Stimulated activated CD8-positive, alpha-beta memory T cell treated with anti-CD3 and anti-CD28 coated beads, Interleukin-12 subunit alpha, Interleukin-12 subunit beta, amount 100 ng/mL, for 4 hours (primary cell): Measurements from ENCODE around the gene ZNF697.
A peak's percentile ranks its signal among the peaks of the same experiment; 100 is the strongest.
"Not testable (repeated sequence)": the region's sequence is repeated elsewhere in the genome, so short reads cannot be mapped to it uniquely, and the experiment has no call there.

ENCODE experiments used
- DNase-seq: peaks from one replicate; pipeline ENCODE4 v3.0.0-alpha.2; 2020; ENCODE audit warnings: low read depth

The ZNF697 gene

GRCh38 chr1:119647734-119648619 is at the start of gene ZNF697:
Gene ZNF697, minus strand, starts transcription at chr1:119648266. Its CDS starts 22,166 bp downstream, at chr1:119626100.
- no peak for DNase-seq

- DNase-seq: no peak
Measured at GRCh38 chr1:119697598-119697997, 49.5 kb upstream of the ZNF697 start.

- DNase-seq: not testable (repeated sequence)
Measured at GRCh38 chr1:119696863-119697262, 48.8 kb upstream of the ZNF697 start.

- DNase-seq: no peak
Measured at GRCh38 chr1:119689511-119689910, 41.4 kb upstream of the ZNF697 start.

- DNase-seq: no peak
Measured at GRCh38 chr1:119688810-119689209, 40.7 kb upstream of the ZNF697 start.

GRCh38 chr1:119687434-119688079 is 39.5 kb upstream of the ZNF697 start:
- no peak for DNase-seq

GRCh38 chr1:119686661-119687060 is 38.6 kb upstream of the ZNF697 start:
- DNase-seq: no peak

GRCh38 chr1:119683893-119684292 is 35.8 kb upstream of the ZNF697 start:
- no peak for DNase-seq

- no peak for DNase-seq
Measured at GRCh38 chr1:119682141-119682540, 34.1 kb upstream of the ZNF697 start.

GRCh38 chr1:119681560-119681959 is 33.5 kb upstream of the ZNF697 start:
- DNase-seq: no peak

GRCh38 chr1:119680723-119681122 is 32.7 kb upstream of the ZNF697 start:
- DNase-seq: no peak

- no peak for DNase-seq
Measured at GRCh38 chr1:119680193-119680592, 32.1 kb upstream of the ZNF697 start.

- DNase-seq: no peak
Measured at GRCh38 chr1:119679223-119679622, 31.2 kb upstream of the ZNF697 start.

GRCh38 chr1:119676571-119677206 is 28.6 kb upstream of the ZNF697 start:
- no peak for DNase-seq

GRCh38 chr1:119675349-119676345 is 27.6 kb upstream of the ZNF697 start:
- peak; percentile 3 for DNase-seq

GRCh38 chr1:119674835-119675289 is 26.8 kb upstream of the ZNF697 start:
- DNase-seq: no peak

GRCh38 chr1:119674111-119674526 is 26.1 kb upstream of the ZNF697 start:
- no peak for DNase-seq

GRCh38 chr1:119673171-119673940 is 25.3 kb upstream of the ZNF697 start:
- DNase-seq: no peak

- no peak for DNase-seq
Measured at GRCh38 chr1:119670898-119671297, 22.8 kb upstream of the ZNF697 start.

GRCh38 chr1:119667173-119667572 is 19.1 kb upstream of the ZNF697 start:
- DNase-seq: no peak

GRCh38 chr1:119664067-119664466 is 16.0 kb upstream of the ZNF697 start:
- no peak for DNase-seq
